IPS-20b (cell line): ENCODE measurements around the gene RALGPS1.

Experiments
- H3K27ac ChIP-seq: one replicate; pipeline ENCODE4 v1.5.1; 2013; ENCODE audit warnings: low read length
- H3K27me3 ChIP-seq: 2 replicates; pipeline ENCODE4 v1.6.1; 2013; ENCODE audit warnings: mild to moderate bottlenecking, low read length, inconsistent platforms; ENCODE audit not compliant: insufficient read depth
- H3K36me3 ChIP-seq: 2 replicates; pipeline ENCODE4 v1.6.1; 2013; ENCODE audit warnings: low read depth, mild to moderate bottlenecking, inconsistent platforms, low read length, moderate library complexity; ENCODE audit not compliant: insufficient read depth
- H3K4me1 ChIP-seq: 2 replicates; pipeline ENCODE4 v1.6.1; 2013; ENCODE audit warnings: mild to moderate bottlenecking, control low read depth, inconsistent platforms, low read length, moderate library complexity; ENCODE audit not compliant: insufficient read depth
- H3K4me3 ChIP-seq: 2 replicates; pipeline ENCODE4 v1.5.1; 2013; ENCODE audit warnings: mild to moderate bottlenecking, low read length, inconsistent platforms
- H3K9ac ChIP-seq: 2 replicates; pipeline ENCODE4 v1.6.1; 2013; ENCODE audit warnings: low read depth, mild to moderate bottlenecking, inconsistent platforms, low read length, moderate library complexity
- H3K9me3 ChIP-seq: 2 replicates; pipeline ENCODE4 v1.6.1; 2013; ENCODE audit warnings: mild to moderate bottlenecking, low read depth, low read length, inconsistent platforms; ENCODE audit not compliant: insufficient read depth

The RALGPS1 gene

DNA sequence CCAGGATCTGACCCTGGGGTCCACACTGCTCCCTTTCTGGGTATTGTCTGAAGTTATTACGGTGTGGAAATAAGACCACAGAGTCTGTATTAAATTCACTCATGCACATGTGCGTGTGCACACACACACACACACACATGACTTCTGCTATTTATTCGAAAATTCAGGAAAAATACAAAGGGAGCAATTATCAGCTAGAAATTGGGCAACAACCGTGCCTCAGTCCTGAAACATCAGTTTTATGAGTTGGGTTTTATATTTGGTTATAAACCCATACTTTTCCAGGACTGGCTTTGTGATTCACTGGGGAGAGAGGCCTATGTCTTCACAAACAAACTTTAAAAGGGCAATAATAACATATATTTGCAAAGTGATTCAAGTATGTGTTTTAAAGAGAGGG, 117.7 kb downstream of the RALGPS1 start:
- Histone ChIP-seq H3K4me3 (no peak overlapping the region), H3K9ac (no peak overlapping the region), H3K9me3 (no peaks in the 10 kb centered on the region), H3K27ac (no peak overlapping the region), H3K36me3 (no peaks in the 10 kb centered on the region), H3K27me3 (no peaks in the 10 kb centered on the region), H3K4me1 (no peaks in the 10 kb centered on the region)

DNA sequence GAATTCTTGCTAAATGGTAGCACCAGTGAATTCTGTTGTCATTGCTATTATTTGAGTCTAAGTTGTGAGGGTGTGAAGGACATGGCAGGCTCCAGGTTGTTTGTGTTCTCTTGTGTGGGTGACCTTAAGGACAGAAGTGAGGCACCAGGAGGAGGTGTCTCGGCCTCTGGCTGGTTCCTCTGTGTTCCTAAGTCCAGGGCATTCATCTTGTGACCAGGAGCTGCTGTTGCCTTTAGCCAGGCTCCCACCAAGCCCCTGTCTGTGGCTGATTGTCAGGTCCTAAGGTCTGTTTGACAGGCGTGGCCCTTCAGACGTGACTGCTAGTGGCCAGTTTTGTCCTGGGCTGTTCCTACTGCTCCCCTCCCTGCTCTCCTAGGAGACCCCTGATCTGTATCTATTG, 118.5 kb downstream of the RALGPS1 start:
- Histone ChIP-seq H3K27me3 (no peaks in the 10 kb centered on the region), H3K9ac (no peak overlapping the region), H3K4me3 (no peak overlapping the region), H3K36me3 (no peaks in the 10 kb centered on the region), H3K4me1 (no peaks in the 10 kb centered on the region), H3K27ac (no peak overlapping the region), H3K9me3 (no peaks in the 10 kb centered on the region)

DNA sequence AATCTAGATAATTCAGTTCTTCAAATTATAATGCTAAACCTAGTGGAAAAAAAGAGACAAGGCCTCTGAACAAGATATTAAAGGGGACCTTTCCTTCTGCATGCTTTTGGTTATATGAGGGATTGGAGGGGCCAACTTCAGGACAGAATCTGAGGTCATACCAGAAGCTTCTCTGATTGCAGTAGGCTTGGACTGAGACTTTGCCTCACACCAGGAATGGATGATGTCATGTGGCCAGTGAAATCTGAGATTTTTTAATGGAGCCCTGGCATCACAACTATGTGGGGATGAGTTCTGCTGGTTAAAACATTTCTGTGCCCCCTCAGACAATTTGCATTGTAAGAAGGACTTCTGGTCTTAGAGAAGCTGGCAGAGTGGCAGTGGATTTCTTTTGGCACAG, 119.2 kb downstream of the RALGPS1 start:
- no peaks in the 10 kb centered on the region for H3K4me1 ChIP-seq
- H3K27ac ChIP-seq = no peak overlapping the region
- H3K9ac ChIP-seq = no peak overlapping the region
- no peak overlapping the region for H3K4me3 ChIP-seq
- no peaks in the 10 kb centered on the region for H3K27me3 ChIP-seq
- H3K9me3 ChIP-seq = no peaks in the 10 kb centered on the region
- no peaks in the 10 kb centered on the region for H3K36me3 ChIP-seq

DNA sequence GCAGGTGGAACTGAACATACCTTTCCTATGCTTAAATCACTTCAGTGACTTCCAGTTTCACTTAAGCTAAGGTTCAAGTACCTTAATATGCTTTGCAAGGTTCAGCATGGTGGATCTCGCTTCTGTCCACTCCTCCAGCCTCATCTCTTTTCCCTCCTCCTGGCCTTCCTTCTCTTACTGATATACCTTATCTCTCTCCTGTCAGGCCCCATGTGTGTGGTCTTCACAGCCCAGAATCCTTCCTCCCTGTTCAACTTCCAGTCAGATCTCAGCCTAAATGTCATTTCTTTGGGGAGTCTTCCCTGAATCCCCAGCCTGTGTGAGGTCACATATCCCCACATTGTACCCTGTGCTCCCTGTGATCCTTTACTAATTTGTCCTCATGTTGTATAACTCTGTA, 120.1 kb downstream of the RALGPS1 start:
- Histone ChIP-seq H3K36me3 (no peaks in the 10 kb centered on the region), H3K27me3 (no peaks in the 10 kb centered on the region), H3K9me3 (no peaks in the 10 kb centered on the region), H3K27ac (no peak overlapping the region), H3K4me3 (no peak overlapping the region), H3K4me1 (no peaks in the 10 kb centered on the region), H3K9ac (no peak overlapping the region)

DNA sequence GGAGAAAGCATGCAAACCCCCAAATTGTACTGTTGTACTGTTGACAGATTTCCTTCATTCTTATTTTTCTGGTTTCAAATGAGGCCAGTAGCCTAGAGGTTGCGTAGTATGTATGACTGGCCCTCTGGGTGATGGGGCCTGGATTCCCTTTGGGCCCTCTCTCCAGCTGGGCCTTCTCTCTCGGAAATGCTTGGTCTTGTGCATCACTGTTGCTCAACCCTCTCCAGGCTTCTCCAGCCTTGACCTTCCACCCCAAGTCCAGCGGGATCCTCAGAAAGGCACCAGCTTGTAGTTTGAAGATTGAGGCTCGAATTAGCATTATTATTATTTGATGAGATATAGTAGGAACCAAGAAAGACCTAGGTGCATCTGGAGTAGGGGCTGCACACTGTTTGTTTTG, 120.8 kb downstream of the RALGPS1 start:
- Histone ChIP-seq H3K27me3 (no peaks in the 10 kb centered on the region), H3K4me3 (no peak overlapping the region), H3K4me1 (no peaks in the 10 kb centered on the region), H3K36me3 (no peaks in the 10 kb centered on the region), H3K27ac (no peak overlapping the region), H3K9ac (no peak overlapping the region), H3K9me3 (no peaks in the 10 kb centered on the region)

DNA sequence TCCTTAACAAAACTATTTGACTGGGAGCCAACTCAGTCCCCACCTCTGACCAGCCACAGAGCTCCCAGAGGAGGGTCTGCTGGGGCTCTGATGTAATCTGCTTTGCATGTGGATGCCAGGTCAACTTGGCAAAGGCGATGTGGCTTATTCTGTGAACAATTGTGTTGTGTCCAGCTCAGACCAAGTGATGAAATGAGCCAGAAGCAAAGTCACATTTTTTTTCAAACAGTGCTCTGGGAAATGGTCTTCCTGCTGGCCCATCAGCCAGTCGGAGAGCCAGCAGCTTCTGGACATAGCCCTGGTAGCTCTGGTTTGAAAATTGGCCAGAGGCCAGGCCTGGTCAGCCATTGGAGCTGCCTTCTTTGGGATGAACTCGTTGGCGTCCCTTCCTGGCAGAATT, 121.4 kb downstream of the RALGPS1 start:
- Histone ChIP-seq H3K9me3 (no peaks in the 10 kb centered on the region), H3K27ac (no peak overlapping the region), H3K4me3 (no peak overlapping the region), H3K27me3 (no peaks in the 10 kb centered on the region), H3K4me1 (no peaks in the 10 kb centered on the region), H3K9ac (no peak overlapping the region), H3K36me3 (no peaks in the 10 kb centered on the region)

DNA sequence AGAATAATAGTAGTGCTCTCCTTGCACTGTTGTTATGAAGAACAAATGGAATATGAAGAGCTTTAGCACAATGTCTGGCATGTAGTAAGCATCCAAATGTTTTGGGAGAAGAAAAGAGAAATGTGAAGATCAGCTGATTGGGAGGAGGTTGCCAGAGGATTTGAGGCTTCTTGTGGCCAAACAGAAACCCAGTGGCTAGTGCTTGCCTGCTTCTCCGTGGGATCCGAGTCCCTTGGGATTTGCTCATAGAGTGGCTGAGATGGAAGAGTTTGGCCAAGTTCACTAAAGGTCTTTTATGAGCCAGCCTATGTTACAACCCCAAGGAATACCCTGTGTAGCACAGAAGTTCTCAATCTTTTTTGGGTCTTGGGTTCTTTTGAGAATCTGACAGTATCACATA, 121.9 kb downstream of the RALGPS1 start:
- no peaks in the 10 kb centered on the region for H3K36me3 ChIP-seq

DNA sequence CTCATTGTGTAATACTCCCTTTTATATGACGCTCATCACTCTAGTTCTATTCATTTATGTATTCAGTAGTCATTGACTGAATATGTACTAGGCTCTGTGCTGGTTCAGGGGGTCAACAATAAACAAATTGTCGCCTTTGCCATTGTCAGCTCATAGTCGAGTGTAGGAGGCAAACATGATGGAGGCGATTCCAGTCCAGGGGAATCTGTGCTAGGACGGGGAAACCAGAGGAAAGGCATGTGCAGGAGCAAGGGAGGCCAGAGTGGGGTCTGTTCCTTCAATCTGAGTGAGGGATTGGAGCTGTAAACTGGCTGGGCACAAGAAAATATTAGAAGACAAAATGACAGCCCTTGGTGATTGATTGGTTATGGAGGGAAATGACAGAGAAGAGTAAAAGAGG, 123.9 kb downstream of the RALGPS1 start:
- Histone ChIP-seq H3K9ac (no peak overlapping the region), H3K9me3 (no peaks in the 10 kb centered on the region), H3K4me1 (no peaks in the 10 kb centered on the region), H3K27ac (no peak overlapping the region), H3K36me3 (no peaks in the 10 kb centered on the region), H3K4me3 (no peak overlapping the region), H3K27me3 (no peaks in the 10 kb centered on the region)

More for the DNA sequence above, 121.9 kb downstream of the RALGPS1 start:
- no peaks in the 10 kb centered on the region for H3K4me1 ChIP-seq
- no peak overlapping the region for H3K27ac ChIP-seq
- H3K9me3 ChIP-seq = no peaks in the 10 kb centered on the region
- H3K4me3 ChIP-seq = no peak overlapping the region
- H3K27me3 ChIP-seq = no peaks in the 10 kb centered on the region
- H3K9ac ChIP-seq = no peak overlapping the region

DNA sequence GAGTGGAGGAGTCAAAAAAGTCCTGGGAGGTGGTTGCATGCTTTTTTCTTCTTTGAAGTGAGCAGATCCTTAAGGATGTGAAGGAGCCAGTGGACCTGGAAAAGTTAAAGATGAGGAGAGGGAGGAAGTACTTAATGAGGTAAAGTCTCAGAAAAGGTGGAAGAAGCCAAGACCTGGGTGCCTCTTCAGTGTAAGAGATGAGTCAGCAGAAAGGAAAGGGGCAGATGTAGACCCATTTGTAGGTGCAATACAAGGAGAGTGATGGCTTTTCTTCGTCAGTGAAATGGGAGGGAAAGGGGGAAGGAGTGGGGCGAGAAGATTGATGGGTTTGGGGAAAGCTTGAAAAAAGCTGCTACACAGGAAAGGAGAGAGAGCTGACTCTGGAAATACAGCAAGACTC, 124.9 kb downstream of the RALGPS1 start:
- Histone ChIP-seq H3K9ac (no peak overlapping the region), H3K36me3 (no peaks in the 10 kb centered on the region), H3K27me3 (no peaks in the 10 kb centered on the region), H3K27ac (no peak overlapping the region), H3K9me3 (no peaks in the 10 kb centered on the region), H3K4me3 (no peak overlapping the region), H3K4me1 (no peaks in the 10 kb centered on the region)

DNA sequence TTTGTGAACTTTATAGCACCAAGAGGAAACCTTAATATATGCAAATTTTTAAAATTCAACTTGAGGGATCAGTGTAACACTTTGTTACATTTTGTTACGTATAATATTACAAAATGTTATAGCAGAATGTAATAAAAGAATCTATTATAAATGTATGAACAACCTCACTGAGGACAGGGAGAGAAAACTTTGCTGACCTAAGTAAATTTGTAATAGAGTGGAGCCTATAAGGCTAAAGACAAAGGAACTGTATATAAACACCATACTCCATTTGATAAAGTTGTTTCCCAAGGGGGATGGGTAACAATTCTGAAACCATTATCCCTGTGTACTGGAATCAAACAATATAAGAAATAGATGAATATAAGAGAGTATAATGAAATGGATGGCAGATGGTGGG, 130.6 kb downstream of the RALGPS1 start:
- Histone ChIP-seq H3K9me3 (no peaks in the 10 kb centered on the region), H3K36me3 (no peaks in the 10 kb centered on the region), H3K9ac (no peak overlapping the region), H3K4me1 (no peaks in the 10 kb centered on the region), H3K4me3 (no peak overlapping the region), H3K27ac (no peak overlapping the region), H3K27me3 (no peaks in the 10 kb centered on the region)

DNA sequence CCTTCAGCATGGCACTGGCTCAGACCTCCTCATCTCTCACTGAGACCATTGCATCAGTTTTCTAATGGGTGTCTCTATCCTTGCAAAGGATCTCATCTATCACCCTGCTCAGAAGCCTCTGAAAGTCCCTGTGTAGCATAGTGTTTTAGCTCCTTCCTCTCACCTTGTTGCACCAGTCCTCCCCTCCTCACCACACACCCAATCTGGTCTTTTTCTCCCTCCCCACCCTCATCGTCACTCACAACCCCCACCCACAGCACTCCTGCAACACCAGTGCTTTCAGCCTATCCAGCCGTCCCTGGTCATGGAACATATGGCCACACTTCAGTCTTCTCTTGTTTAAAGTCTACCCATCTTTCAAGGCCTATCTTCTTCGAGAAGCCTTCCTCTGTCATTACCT, 133.4 kb downstream of the RALGPS1 start:
- Histone ChIP-seq H3K27ac (no peak overlapping the region), H3K9me3 (no peaks in the 10 kb centered on the region), H3K4me1 (no peaks in the 10 kb centered on the region), H3K36me3 (no peaks in the 10 kb centered on the region), H3K27me3 (no peaks in the 10 kb centered on the region), H3K9ac (no peak overlapping the region), H3K4me3 (no peak overlapping the region)

DNA sequence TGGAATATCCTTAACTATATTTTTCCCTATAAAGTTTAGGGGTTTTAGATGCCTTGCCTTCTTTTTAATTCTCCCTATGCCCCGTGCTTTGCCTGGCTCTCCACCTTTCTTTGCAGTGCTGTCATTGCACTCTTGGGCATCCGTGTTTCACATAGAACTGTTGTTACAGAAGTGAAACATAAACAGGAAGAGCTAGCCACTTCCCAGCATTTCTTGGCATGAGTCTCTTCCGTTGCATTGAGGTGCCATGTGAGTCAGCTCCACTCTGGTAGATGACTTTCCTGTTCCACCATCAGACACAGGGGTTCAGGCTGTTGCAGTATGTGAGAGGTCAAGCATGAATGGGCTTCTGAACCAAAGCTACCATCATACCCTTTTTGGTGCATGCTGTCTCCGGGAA, 134.5 kb downstream of the RALGPS1 start:
- H3K4me3 ChIP-seq = no peak overlapping the region

DNA sequence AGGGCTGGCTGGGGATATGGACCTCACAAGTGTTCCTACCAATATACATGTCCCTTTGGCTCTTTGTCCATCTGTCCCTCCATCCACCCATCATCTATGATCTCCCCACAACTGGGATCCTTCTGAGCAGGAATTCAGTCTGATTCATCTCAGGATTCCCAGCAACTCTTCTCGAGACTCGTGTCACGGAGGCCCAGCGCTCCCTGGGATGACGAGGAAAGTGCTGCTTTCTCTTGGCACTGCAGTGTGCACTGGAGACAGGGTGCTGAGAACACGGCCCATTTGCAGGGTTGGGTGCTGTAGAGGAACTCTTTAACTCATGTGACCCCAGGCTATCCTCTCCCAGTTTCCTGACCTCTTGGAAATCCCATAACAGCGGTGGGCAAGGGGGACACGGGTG, 135.0 kb downstream of the RALGPS1 start:
- no peaks in the 10 kb centered on the region for H3K9me3 ChIP-seq
- no peaks in the 10 kb centered on the region for H3K36me3 ChIP-seq
- no peak overlapping the region for H3K9ac ChIP-seq
- no peak overlapping the region for H3K4me3 ChIP-seq
- H3K27ac ChIP-seq = no peak overlapping the region
- no peaks in the 10 kb centered on the region for H3K4me1 ChIP-seq
- H3K27me3 ChIP-seq = no peaks in the 10 kb centered on the region

More for the DNA sequence above, 134.5 kb downstream of the RALGPS1 start:
- no peaks in the 10 kb centered on the region for H3K36me3 ChIP-seq
- H3K9me3 ChIP-seq = no peaks in the 10 kb centered on the region
- no peak overlapping the region for H3K9ac ChIP-seq
- H3K27me3 ChIP-seq = no peaks in the 10 kb centered on the region
- no peak overlapping the region for H3K27ac ChIP-seq
- H3K4me1 ChIP-seq = no peaks in the 10 kb centered on the region
